Sigmoid colon (tissue), 4 donors: Measurements from ENCODE around the gene LDLRAD1.

ENCODE experiments used
- POLR2A ChIP-seq, 2 donors: fragments of 450-650 bp; IDR thresholded peaks; one replicate each; pipeline ENCODE4 v1.6.1; 2016; ENCODE audit warnings: antibody characterized with exemption in 2 of 2, mild to moderate bottlenecking in 2 of 2, moderate library complexity in 2 of 2
- POLR2AphosphoS5 ChIP-seq, 4 donors: sonication (generic); formaldehyde crosslinking; IDR thresholded peaks; one replicate each; pipeline ENCODE4 v1.6.1; 2017; ENCODE audit warnings: antibody characterized with exemption in 4 of 4
- TF ChIP-seq, protein P1 (sequence below), 4 experiments: fragments of 450-650 bp in 3 of 4; fragments of 200-600 bp in 1 of 4; IDR thresholded peaks; one replicate each; pipeline ENCODE4 v1.5.1; 2016 to 2019; ENCODE audit warnings: antibody characterized with exemption in 4 of 4, mild to moderate bottlenecking in 3 of 4, moderate library complexity in 2 of 4

DNA sequence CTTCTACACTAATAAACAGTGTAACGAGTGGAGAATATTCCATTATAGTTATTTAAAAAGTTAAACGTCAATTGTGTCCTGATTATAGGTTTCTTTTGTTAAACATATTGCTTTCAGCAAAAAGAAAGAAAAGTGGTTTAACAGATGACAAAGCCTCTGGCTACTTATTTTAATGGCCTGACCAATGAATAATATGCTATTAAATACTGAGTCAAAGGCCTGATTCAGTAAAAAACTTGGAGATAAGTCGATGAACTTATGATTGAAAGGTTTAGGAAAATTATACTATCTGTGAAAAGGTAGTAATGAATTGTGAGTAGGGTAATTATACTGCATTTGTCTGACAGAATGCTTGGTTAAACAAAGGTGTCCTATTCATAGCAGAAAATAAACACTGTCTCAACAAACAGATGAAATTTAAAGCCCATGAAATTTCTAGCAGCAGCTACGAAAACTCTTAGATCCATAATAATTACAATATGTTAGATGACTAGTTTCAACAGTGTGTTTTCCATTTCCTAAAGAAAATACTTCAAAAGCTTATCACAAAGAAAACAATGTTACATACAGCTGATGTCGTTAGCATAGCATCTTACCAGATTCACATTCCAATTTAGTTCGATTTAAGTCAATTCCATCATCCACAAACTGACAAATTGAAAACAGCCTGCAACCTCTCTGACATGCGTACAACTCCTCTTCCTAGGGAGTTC, 28.8 kb upstream of the LDLRAD1 start:
- no peak for TF ChIP-seq POLR2A (IDR thresholded peaks at IDR 0.05)
- TF ChIP-seq, protein P1, sequence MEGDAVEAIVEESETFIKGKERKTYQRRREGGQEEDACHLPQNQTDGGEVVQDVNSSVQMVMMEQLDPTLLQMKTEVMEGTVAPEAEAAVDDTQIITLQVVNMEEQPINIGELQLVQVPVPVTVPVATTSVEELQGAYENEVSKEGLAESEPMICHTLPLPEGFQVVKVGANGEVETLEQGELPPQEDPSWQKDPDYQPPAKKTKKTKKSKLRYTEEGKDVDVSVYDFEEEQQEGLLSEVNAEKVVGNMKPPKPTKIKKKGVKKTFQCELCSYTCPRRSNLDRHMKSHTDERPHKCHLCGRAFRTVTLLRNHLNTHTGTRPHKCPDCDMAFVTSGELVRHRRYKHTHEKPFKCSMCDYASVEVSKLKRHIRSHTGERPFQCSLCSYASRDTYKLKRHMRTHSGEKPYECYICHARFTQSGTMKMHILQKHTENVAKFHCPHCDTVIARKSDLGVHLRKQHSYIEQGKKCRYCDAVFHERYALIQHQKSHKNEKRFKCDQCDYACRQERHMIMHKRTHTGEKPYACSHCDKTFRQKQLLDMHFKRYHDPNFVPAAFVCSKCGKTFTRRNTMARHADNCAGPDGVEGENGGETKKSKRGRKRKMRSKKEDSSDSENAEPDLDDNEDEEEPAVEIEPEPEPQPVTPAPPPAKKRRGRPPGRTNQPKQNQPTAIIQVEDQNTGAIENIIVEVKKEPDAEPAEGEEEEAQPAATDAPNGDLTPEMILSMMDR (IDR thresholded peaks at IDR 0.05): no peak
- TF ChIP-seq POLR2AphosphoS5 (IDR thresholded peaks at IDR 0.05): no peak
